Measurements from ENCODE around the gene ACER3.

DNA sequence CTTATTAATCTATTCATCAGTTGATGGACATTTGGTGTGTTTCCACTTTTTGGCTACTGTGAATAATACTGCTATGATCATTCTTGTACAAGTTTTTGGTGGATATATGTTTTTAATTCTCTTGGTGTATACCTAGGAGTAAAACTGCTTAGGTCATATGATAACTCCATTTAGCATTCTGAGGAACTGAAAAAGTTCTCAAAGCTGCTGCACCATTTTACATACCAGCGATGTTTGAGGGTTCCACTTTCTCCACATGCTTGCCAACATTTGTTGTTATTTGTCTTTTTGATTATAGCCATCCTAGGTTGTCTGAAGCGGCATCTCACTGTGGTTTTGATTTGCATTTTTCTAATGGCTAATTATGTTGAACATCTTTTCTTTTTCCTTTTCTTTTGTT lies 4.1 kb upstream of the ACER3 start:
- TF ChIP-seq, protein P1, sequence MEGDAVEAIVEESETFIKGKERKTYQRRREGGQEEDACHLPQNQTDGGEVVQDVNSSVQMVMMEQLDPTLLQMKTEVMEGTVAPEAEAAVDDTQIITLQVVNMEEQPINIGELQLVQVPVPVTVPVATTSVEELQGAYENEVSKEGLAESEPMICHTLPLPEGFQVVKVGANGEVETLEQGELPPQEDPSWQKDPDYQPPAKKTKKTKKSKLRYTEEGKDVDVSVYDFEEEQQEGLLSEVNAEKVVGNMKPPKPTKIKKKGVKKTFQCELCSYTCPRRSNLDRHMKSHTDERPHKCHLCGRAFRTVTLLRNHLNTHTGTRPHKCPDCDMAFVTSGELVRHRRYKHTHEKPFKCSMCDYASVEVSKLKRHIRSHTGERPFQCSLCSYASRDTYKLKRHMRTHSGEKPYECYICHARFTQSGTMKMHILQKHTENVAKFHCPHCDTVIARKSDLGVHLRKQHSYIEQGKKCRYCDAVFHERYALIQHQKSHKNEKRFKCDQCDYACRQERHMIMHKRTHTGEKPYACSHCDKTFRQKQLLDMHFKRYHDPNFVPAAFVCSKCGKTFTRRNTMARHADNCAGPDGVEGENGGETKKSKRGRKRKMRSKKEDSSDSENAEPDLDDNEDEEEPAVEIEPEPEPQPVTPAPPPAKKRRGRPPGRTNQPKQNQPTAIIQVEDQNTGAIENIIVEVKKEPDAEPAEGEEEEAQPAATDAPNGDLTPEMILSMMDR (IDR thresholded peaks at IDR 0.05): no peak
- TF ChIP-seq EP300 (IDR thresholded peaks at IDR 0.05) (no peak), POLR2AphosphoS5 (IDR thresholded peaks at IDR 0.05) (no peak)

Data from upper lobe of left lung (tissue), 4 donors.